GM12801 (cell line): ENCODE results near the gene TRAF2.

Experiments used
- TF ChIP-seq, protein P1 (sequence below): IDR thresholded peaks from one replicate; pipeline ENCODE4 v1.5.1; 2011; ENCODE audit warnings: control low read depth; ENCODE audit not compliant: insufficient read length; ENCODE audit errors: extremely low read depth

The TRAF2 gene

DNA sequence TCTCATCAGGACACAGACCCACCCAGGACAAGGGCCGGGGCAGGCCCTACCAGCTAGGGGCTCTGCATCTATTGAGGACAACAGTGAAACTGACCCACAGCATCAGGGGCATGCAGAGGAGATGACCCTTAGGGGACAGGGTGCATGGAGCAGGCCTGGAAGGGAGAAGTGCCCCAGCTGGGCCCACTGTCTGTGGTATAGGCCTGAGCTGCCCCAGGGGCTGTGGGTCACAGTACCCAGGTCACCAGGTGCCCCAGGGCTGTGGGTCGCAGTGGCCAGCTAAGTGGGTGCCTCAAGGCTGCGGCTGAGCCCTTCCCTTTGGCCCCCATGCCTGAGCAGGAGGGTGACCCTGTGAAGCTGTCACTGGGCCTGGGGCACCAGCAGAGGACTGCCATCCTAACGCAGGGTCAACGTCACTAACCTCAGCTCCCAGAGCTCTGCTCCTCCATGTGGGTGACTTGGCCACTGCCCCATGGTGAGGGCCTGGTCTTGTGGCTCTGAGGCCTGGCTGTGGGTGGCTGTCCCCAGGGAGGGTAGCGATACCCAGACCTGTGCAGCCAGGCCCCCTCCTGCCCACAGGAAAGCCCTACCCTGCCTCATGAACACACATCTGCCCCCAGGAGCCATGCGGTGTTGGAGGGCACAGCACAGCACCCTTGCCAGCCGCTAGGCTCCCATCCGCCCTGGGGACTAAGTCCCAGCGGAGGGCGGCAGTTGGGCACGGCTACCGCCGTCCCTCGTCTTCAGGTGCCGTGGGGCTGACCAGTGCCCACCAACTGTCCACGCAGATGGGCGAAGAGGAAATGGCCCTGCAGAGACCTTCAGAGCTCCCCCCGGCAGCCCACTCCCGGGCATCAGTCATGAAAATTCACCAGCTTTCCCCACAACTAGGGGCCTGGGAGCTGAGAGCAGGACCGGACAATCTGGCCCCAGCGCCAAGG is 25.1 kb upstream of the TRAF2 start:
- TF ChIP-seq, protein P1, sequence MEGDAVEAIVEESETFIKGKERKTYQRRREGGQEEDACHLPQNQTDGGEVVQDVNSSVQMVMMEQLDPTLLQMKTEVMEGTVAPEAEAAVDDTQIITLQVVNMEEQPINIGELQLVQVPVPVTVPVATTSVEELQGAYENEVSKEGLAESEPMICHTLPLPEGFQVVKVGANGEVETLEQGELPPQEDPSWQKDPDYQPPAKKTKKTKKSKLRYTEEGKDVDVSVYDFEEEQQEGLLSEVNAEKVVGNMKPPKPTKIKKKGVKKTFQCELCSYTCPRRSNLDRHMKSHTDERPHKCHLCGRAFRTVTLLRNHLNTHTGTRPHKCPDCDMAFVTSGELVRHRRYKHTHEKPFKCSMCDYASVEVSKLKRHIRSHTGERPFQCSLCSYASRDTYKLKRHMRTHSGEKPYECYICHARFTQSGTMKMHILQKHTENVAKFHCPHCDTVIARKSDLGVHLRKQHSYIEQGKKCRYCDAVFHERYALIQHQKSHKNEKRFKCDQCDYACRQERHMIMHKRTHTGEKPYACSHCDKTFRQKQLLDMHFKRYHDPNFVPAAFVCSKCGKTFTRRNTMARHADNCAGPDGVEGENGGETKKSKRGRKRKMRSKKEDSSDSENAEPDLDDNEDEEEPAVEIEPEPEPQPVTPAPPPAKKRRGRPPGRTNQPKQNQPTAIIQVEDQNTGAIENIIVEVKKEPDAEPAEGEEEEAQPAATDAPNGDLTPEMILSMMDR: no peak

GRCh38 chr9:136861874-136862457 is 24.4 kb upstream of the TRAF2 start:
- TF ChIP-seq, protein P1: no peak

GRCh38 chr9:136862849-136863622 is 23.3 kb upstream of the TRAF2 start:
- TF ChIP-seq, protein P1: no peak

DNA sequence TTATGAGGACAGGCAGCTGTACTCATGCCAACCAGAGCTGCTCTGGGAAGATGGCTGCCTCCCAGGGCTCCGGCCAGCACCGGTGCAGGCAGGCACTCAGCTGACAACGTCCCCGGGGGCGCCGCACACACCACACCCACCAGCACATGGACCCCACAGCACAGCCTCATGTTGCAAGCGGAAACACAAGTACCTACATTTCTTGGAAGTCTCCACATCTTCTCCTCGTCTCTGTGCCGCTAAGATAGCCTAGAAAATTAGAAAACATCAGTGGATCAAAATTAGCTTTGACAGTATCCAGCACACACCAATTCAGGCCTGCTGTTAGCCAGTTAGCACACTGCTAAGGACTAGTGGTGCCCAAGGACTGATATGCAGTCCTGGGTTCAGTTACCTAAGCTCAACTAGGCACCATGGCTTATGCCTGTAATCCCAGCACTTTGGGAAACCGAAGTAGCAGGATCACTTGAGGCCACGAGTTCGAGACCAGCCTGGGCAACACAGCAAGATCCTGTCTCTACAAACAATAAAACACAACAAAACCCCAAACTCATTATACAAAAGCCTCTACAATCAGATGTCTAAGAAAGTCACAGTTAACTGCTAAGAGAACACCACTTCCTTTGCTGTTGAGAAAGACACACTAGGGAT is 22.6 kb upstream of the TRAF2 start:
- TF ChIP-seq, protein P1: no peak

GRCh38 chr9:136865041-136865767 is 21.1 kb upstream of the TRAF2 start:
- TF ChIP-seq, protein P1: no peak

DNA sequence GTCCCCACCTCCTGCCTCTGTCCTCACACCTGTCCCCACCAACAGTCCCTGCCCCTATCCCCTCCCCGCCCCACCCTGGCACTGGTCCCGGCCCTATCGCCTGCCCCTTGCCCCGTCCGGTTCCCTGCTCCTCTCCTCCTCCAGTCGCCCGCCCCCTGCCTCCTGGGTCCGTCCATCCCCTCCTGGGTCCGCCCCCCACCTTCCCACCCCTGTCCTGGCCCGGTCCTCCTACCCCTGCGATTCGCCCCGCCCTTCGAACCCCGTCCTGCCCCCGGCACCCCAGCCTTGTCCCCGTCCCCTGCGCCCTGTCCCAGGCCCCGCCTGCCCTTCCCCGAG is 20.6 kb upstream of the TRAF2 start:
- TF ChIP-seq, protein P1: no peak

- TF ChIP-seq, protein P1: no peak
Observed at GRCh38 chr9:136867480-136867879, 18.8 kb upstream of the TRAF2 start.
